Measurements from ENCODE around the gene FAM237B. TPM values are rescaled to one million over a fixed set of nuclear protein-coding genes. Genes with fewer than 3 reads are reported as not detected.

The FAM237B gene
- total and polyA plus RNA-seq, 4 donors = not detected

DNA sequence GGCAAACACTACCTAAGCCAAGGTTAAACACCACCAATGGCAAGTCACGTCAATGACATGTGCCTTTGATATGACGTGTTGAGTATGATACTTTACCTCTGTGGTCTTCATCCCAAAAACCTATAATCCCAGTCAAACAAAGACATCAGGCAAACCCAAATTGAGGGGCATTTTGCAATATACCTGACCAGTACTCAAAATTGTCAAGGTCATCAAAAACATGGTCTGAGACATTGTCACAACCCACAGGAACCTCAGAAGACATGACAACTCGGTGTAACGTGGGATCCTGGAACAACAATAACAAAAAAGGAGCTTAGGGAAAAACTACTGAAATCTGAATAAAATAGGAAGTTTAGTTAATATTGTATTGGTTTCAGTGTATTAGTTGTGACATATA is 7.2 kb downstream of the FAM237B start (continued):
- TF ChIP-seq, protein P1, sequence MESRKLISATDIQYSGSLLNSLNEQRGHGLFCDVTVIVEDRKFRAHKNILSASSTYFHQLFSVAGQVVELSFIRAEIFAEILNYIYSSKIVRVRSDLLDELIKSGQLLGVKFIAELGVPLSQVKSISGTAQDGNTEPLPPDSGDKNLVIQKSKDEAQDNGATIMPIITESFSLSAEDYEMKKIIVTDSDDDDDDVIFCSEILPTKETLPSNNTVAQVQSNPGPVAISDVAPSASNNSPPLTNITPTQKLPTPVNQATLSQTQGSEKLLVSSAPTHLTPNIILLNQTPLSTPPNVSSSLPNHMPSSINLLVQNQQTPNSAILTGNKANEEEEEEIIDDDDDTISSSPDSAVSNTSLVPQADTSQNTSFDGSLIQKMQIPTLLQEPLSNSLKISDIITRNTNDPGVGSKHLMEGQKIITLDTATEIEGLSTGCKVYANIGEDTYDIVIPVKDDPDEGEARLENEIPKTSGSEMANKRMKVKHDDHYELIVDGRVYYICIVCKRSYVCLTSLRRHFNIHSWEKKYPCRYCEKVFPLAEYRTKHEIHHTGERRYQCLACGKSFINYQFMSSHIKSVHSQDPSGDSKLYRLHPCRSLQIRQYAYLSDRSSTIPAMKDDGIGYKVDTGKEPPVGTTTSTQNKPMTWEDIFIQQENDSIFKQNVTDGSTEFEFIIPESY (IDR thresholded peaks at IDR 0.05) = no peak
- TF ChIP-seq, protein P2, sequence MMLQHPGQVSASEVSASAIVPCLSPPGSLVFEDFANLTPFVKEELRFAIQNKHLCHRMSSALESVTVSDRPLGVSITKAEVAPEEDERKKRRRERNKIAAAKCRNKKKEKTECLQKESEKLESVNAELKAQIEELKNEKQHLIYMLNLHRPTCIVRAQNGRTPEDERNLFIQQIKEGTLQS (IDR thresholded peaks at IDR 0.05) = no peak
- TF ChIP-seq GABPA (IDR thresholded peaks at IDR 0.05 in 1 of 2, conservative IDR thresholded peaks at IDR 0.05 in 1 of 2) (no peak), EGR1 (IDR thresholded peaks at IDR 0.05; ENCODE audit: low read depth in 2 of 2) (no peak)

DNA sequence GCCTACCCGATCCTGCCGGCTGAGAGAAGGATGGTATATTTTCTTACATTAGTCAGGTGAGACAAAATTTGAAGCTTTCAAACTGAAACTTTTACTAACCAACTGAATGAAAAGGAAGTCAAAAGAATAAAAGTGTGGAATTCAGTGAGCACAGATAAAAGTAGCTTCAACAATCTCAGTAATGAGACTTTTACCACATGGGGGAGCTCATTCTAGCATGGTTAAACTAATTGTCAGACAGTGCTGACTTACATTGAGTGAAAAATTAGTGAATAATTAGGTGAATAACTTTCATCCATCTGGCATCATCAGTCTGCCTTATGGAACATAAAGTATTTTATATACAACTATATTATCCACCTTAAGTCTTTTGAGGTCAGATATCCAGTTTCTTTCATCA is 8.4 kb downstream of the FAM237B start:
- H3K4me3 ChIP-seq (ENCODE audit: low read depth in 1 of 3, low read length in 3 of 3) = no peak overlapping the region
- 94% methylated on average over 2 of the region's 2 CpGs for WGBS
- no peak for DNase-seq (ENCODE audit: low spot score)
- H3K9me3 ChIP-seq (ENCODE audit: control insufficient read depth in 4 of 4, low read length in 3 of 4) = no peaks in the 10 kb centered on the region
- H3K27ac ChIP-seq (ENCODE audit: low read depth in 1 of 2, low read length in 2 of 2) = no peak overlapping the region
- TF ChIP-seq JUND (IDR thresholded peaks at IDR 0.05) = no peak
- peak; percentile 50 to 62 for TF ChIP-seq RAD21 (IDR thresholded peaks at IDR 0.05)
- peaks cover 0 to 6% (median 2%) of the 10 kb centered on the region in 4 donors for H3K4me1 ChIP-seq (ENCODE audit: control insufficient read depth in 4 of 4, insufficient read depth in 4 of 4, low read length in 3 of 4)
- peaks cover 0 to 3% (median 0%) of the 10 kb centered on the region in 4 donors for H3K36me3 ChIP-seq (ENCODE audit: control insufficient read depth in 4 of 4, insufficient read depth in 3 of 4, low read depth in 1 of 4, low read length in 3 of 4)
- peaks cover 0 to 3% (median under 1%) of the 10 kb centered on the region in 4 donors for H3K27me3 ChIP-seq (ENCODE audit: control insufficient read depth in 4 of 4, insufficient read depth in 4 of 4, low read length in 3 of 4)
- no peak overlapping the region for H3K9ac ChIP-seq (ENCODE audit: low read depth in 1 of 2, low read length in 2 of 2)

DNA sequence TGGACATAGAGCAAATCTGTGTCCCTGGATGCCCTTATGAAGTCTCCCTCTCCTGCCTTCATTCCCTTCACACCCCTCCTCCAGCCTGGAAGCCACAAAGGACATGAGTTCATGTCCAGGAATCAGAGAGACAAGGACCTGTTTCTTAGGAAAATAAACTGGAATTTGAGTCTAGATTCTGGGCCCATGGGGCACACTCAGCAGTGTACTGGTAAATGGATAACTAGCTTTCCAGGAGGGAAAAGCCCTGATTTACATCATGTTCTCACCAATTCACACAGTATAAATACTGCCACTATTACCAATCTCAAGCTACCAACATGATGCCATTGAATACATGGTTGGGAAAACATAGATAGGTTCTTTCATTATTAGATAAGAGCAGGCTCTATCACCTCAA is 9.9 kb downstream of the FAM237B start:
- Histone ChIP-seq H3K36me3 (ENCODE audit: control insufficient read depth in 4 of 4, insufficient read depth in 3 of 4, low read depth in 1 of 4, low read length in 3 of 4) (peaks cover 0 to 4% (median 0%) of the 10 kb centered on the region in 4 donors), H3K9ac (ENCODE audit: low read depth in 1 of 2, low read length in 2 of 2) (no peak overlapping the region)
- TF ChIP-seq, protein P3, sequence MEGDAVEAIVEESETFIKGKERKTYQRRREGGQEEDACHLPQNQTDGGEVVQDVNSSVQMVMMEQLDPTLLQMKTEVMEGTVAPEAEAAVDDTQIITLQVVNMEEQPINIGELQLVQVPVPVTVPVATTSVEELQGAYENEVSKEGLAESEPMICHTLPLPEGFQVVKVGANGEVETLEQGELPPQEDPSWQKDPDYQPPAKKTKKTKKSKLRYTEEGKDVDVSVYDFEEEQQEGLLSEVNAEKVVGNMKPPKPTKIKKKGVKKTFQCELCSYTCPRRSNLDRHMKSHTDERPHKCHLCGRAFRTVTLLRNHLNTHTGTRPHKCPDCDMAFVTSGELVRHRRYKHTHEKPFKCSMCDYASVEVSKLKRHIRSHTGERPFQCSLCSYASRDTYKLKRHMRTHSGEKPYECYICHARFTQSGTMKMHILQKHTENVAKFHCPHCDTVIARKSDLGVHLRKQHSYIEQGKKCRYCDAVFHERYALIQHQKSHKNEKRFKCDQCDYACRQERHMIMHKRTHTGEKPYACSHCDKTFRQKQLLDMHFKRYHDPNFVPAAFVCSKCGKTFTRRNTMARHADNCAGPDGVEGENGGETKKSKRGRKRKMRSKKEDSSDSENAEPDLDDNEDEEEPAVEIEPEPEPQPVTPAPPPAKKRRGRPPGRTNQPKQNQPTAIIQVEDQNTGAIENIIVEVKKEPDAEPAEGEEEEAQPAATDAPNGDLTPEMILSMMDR (IDR thresholded peaks at IDR 0.05; ENCODE audit: low read depth, low read length, missing input control) = no peak
- TF ChIP-seq JUND (IDR thresholded peaks at IDR 0.05) = no peak
- peak; percentile 5 to 20 for TF ChIP-seq RXRA (IDR thresholded peaks at IDR 0.05)

DNA sequence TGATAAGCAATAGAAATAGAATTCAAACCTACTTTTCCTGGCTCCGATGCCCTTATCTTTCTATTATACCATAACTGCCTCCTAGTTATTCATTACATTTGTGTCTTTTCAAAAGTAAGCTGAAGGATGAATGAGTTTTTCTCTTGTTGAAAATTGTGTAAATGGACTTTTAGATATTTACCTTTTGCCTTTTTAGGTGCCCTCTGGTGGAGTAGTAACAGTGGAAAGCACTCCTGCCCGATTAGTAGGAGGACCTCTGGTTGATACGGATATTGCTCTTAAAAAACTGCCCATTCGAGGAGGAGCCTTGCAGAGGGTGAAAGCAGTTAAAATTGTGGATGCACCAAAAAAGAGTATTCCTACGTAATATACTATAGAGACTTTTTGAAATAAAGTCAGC is 11.2 kb downstream of the FAM237B start:
- WGBS = 81% methylated on average over 5 of the region's 5 CpGs
- TF ChIP-seq, protein P2 (IDR thresholded peaks at IDR 0.05) = no peak
- peak in 1 of 2 donors; percentile 36 for TF ChIP-seq RAD21 (IDR thresholded peaks at IDR 0.05)
- TF ChIP-seq, protein P3 (IDR thresholded peaks at IDR 0.05; ENCODE audit: low read depth, low read length, missing input control) = peak; percentile 6
- no peak overlapping the region for H3K9ac ChIP-seq (ENCODE audit: low read depth in 1 of 2, low read length in 2 of 2)

More for the DNA sequence above, 9.9 kb downstream of the FAM237B start:
- H3K4me3 ChIP-seq (ENCODE audit: low read depth in 1 of 3, low read length in 3 of 3) = no peak overlapping the region
- H3K4me1 ChIP-seq (ENCODE audit: control insufficient read depth in 4 of 4, insufficient read depth in 4 of 4, low read length in 3 of 4) = peaks cover 0 to 6% (median 2%) of the 10 kb centered on the region in 4 donors
- no peaks in the 10 kb centered on the region for H3K27me3 ChIP-seq (ENCODE audit: control insufficient read depth in 4 of 4, insufficient read depth in 4 of 4, low read length in 3 of 4)
- no peak for DNase-seq (ENCODE audit: low spot score)
- no peak overlapping the region for H3K27ac ChIP-seq (ENCODE audit: low read depth in 1 of 2, low read length in 2 of 2)
- no peaks in the 10 kb centered on the region for H3K9me3 ChIP-seq (ENCODE audit: control insufficient read depth in 4 of 4, low read length in 3 of 4)

More for the DNA sequence above, 11.2 kb downstream of the FAM237B start:
- peaks cover 0 to 6% (median 2%) of the 10 kb centered on the region in 4 donors for H3K4me1 ChIP-seq (ENCODE audit: control insufficient read depth in 4 of 4, insufficient read depth in 4 of 4, low read length in 3 of 4)
- H3K27me3 ChIP-seq (ENCODE audit: control insufficient read depth in 4 of 4, insufficient read depth in 4 of 4, low read length in 3 of 4) = no peaks in the 10 kb centered on the region
- H3K36me3 ChIP-seq (ENCODE audit: control insufficient read depth in 4 of 4, insufficient read depth in 3 of 4, low read depth in 1 of 4, low read length in 3 of 4) = peaks cover 0 to 4% (median 0%) of the 10 kb centered on the region in 4 donors
- no peak overlapping the region for H3K27ac ChIP-seq (ENCODE audit: low read depth in 1 of 2, low read length in 2 of 2)
- H3K9me3 ChIP-seq (ENCODE audit: control insufficient read depth in 4 of 4, low read length in 3 of 4) = no peaks in the 10 kb centered on the region
- DNase-seq (ENCODE audit: low spot score) = no peak
- no peak overlapping the region for H3K4me3 ChIP-seq (ENCODE audit: low read depth in 1 of 3, low read length in 3 of 3)

Data from liver (tissue), 9 donors.